GM23248 (cell line): Measurements from ENCODE around the gene KCNMA1. TPM values are rescaled to one million over a fixed set of nuclear protein-coding genes. Genes with fewer than 3 reads are reported as not detected.

Experiments
- DNase-seq: peaks from one replicate; pipeline ENCODE4 v3.0.0-alpha.2; 2015
- H2AFZ ChIP-seq: fragments of 200-600 bp; sonication (generic); 2 replicates; pipeline ENCODE4 v1.6.1; 2016; ENCODE audit warnings: antibody characterized with exemption
- H3F3A ChIP-seq: fragments of 200-600 bp; sonication (generic); 2 replicates; pipeline ENCODE4 v1.6.1; 2016; ENCODE audit warnings: mild to moderate bottlenecking, antibody characterized with exemption, mixed run types; ENCODE audit not compliant: insufficient read depth
- H3K27ac ChIP-seq: fragments of 200-600 bp; sonication (generic); 2 replicates; pipeline ENCODE4 v1.5.1; 2016; ENCODE audit warnings: mild to moderate bottlenecking
- H3K27me3 ChIP-seq: fragments of 200-600 bp; sonication (generic); replicated peaks from 2 replicates; pipeline ENCODE4 v1.6.1; 2016; ENCODE audit warnings: mild to moderate bottlenecking; ENCODE audit not compliant: insufficient read depth
- H3K36me3 ChIP-seq: fragments of 200-600 bp; sonication (generic); 2 replicates; pipeline ENCODE4 v1.6.1; 2016; ENCODE audit warnings: low read depth, mild to moderate bottlenecking
- H3K4me1 ChIP-seq: fragments of 200-600 bp; sonication (generic); 2 replicates; pipeline ENCODE4 v1.6.1; 2016; ENCODE audit warnings: mild to moderate bottlenecking; ENCODE audit not compliant: insufficient read depth
- H3K4me2 ChIP-seq: fragments of 200-600 bp; sonication (generic); one replicate; pipeline ENCODE4 v1.6.1; 2016; ENCODE audit warnings: mild to moderate bottlenecking; ENCODE audit not compliant: unreplicated experiment
- H3K4me3 ChIP-seq: fragments of 200-600 bp; sonication (generic); 2 replicates; pipeline ENCODE4 v1.5.1; 2016; ENCODE audit warnings: mild to moderate bottlenecking
- H3K79me2 ChIP-seq: fragments of 200-600 bp; sonication (generic); 2 replicates; pipeline ENCODE4 v1.6.1; 2016; ENCODE audit warnings: mild to moderate bottlenecking; ENCODE audit not compliant: insufficient read depth
- H3K9ac ChIP-seq: fragments of 200-600 bp; sonication (generic); 2 replicates; pipeline ENCODE4 v1.6.1; 2016; ENCODE audit warnings: mild to moderate bottlenecking
- H3K9me2 ChIP-seq: fragments of 200-600 bp; sonication (generic); 2 replicates; pipeline ENCODE4 v1.6.1; 2016; ENCODE audit warnings: mixed run types, mild to moderate bottlenecking, moderate library complexity; ENCODE audit not compliant: insufficient read depth
- H3K9me3 ChIP-seq: fragments of 200-600 bp; sonication (generic); one replicate; pipeline ENCODE4 v1.6.1; 2017; ENCODE audit warnings: low read depth
- H4K20me1 ChIP-seq: fragments of 200-600 bp; sonication (generic); 2 replicates; pipeline ENCODE4 v1.6.0; 2016; ENCODE audit not compliant: insufficient read depth
- EZH2 ChIP-seq: fragments of 200-600 bp; sonication (generic); IDR thresholded peaks from 2 replicates; pipeline ENCODE4 v1.6.1; 2018; ENCODE audit warnings: antibody characterized with exemption, mild to moderate bottlenecking; ENCODE audit not compliant: insufficient read depth, poor library complexity, severe bottlenecking
- EZH2phosphoT487 ChIP-seq: fragments of 200-600 bp; sonication (generic); IDR thresholded peaks from 2 replicates; pipeline ENCODE4 v1.6.1; 2018; ENCODE audit warnings: antibody characterized with exemption, moderate library complexity, mild to moderate bottlenecking, low read depth; ENCODE audit not compliant: insufficient read depth
- WGBS, 2 experiments: methylation state at CpG; one replicate each; pipeline ENCODE4 v1.1.6; 2015 to 2017; ENCODE audit warnings: low lambda C conversion rate in 2 of 2, low coverage in 1 of 2; ENCODE audit errors: missing lambda C conversion rate in 2 of 2; 5-methylcytosine and 5-hydroxymethylcytosine counted together
- in situ Hi-C: fragments of 300-500 bp; cut with MboI; formaldehyde crosslinking; loops from 2 replicates; pipeline ENCODE4 v1.15.0; 2020
- polyA plus RNA-seq: library from polyadenylated mRNA; unstranded; fragments of >200 nt; fragmentation: Nextera tagmentation; extraction: Ambion mirVana; gene quantifications from 2 replicates; pipeline ENCODE4 v1.2.1, GENCODE V29; 2016
- total RNA-seq: library from RNA; depleted of rRNA; stranded (reverse); fragments of >200 nt; shearing (Covaris generic); gene quantifications from 2 replicates; pipeline ENCODE4 v1.2.3, GENCODE V29; 2014

KCNMA1 gene
- total and polyA plus RNA-seq, 2 experiments from 2014 or later, result 14.2 to 25.1 TPM

- H3K9me2 ChIP-seq, result no peaks in the 10 kb centered on the region
- WGBS, 2 experiments, result 98 to 100% methylated on average over 1 of the region's 1 CpG
- H3K9ac ChIP-seq, result no peak overlapping the region
Observed at GRCh38 chr10:77541247-77541646, 96.4 kb downstream of the KCNMA1 start.

GRCh38 chr10:77539147-77539935 lies 98.3 kb downstream of the KCNMA1 start:
- WGBS, 2 experiments, result 80 to 83% methylated on average over 7 of the region's 7 CpGs
- peaks cover 13% of the 10 kb centered on the region for H3K4me1 ChIP-seq
- H3K9me2 ChIP-seq, result no peaks in the 10 kb centered on the region
- H3K9ac ChIP-seq, result no peak overlapping the region
- DNase-seq, result no peak
- in situ Hi-C loops, result no loop called here
- H3K27me3 ChIP-seq, result no peaks in the 10 kb centered on the region
- no peaks in the 10 kb centered on the region; the same call in 1 of the 2 replicates for H4K20me1 ChIP-seq
- H3K36me3 ChIP-seq, result no peaks in the 10 kb centered on the region
- no peak overlapping the region for H3K4me2 ChIP-seq
- H3K27ac ChIP-seq, result no peak overlapping the region
- TF ChIP-seq EZH2 (no peak), EZH2phosphoT487 (no peak)
- H3K9me3 ChIP-seq, result no peaks in the 10 kb centered on the region
- H3K4me3 ChIP-seq, result no peak overlapping the region
- H3F3A ChIP-seq, result no peaks in the 10 kb centered on the region
- H3K79me2 ChIP-seq, result peaks cover 10% of the 10 kb centered on the region
- no peak overlapping the region for H2AFZ ChIP-seq

More at GRCh38 chr10:77541247-77541646, 96.4 kb downstream of the KCNMA1 start:
- no peak for DNase-seq
- H3K79me2 ChIP-seq, result peaks cover 6% of the 10 kb centered on the region; the same call in 1 of the 2 replicates
- in situ Hi-C loops, result no loop called here
- TF ChIP-seq EZH2phosphoT487 (no peak), EZH2 (no peak)
- H3K4me2 ChIP-seq, result no peak overlapping the region
- no peaks in the 10 kb centered on the region for H3F3A ChIP-seq
- H4K20me1 ChIP-seq, result no peaks in the 10 kb centered on the region; the same call in 1 of the 2 replicates
- no peaks in the 10 kb centered on the region for H3K36me3 ChIP-seq
- no peak overlapping the region for H3K27ac ChIP-seq
- H2AFZ ChIP-seq, result no peak overlapping the region
- H3K4me1 ChIP-seq, result peaks cover 12% of the 10 kb centered on the region
- no peak overlapping the region for H3K4me3 ChIP-seq
- no peaks in the 10 kb centered on the region for H3K27me3 ChIP-seq
- H3K9me3 ChIP-seq, result no peaks in the 10 kb centered on the region

GRCh38 chr10:77537720-77538373 lies 99.8 kb downstream of the KCNMA1 start:
- H3K4me2 ChIP-seq, result no peak overlapping the region
- H3K79me2 ChIP-seq, result peaks cover 10% of the 10 kb centered on the region
- in situ Hi-C loops, result no loop called here
- H2AFZ ChIP-seq, result peak overlapping the region; percentile 2; the same call in 1 of the 2 replicates
- H3K27ac ChIP-seq, result no peak overlapping the region
- H3K36me3 ChIP-seq, result no peaks in the 10 kb centered on the region
- no peak for TF ChIP-seq EZH2
- no peak for TF ChIP-seq EZH2phosphoT487
- peak; percentile 30 for DNase-seq
- WGBS, 2 experiments, result 41 to 45% methylated on average over 12 to 13 of the region's 13 CpGs
- peaks cover 2% of the 10 kb centered on the region; the same call in 1 of the 2 replicates for H3F3A ChIP-seq
- no peaks in the 10 kb centered on the region for H3K9me2 ChIP-seq
- H3K9me3 ChIP-seq, result no peaks in the 10 kb centered on the region
- no peak overlapping the region for H3K9ac ChIP-seq
- no peaks in the 10 kb centered on the region for H3K27me3 ChIP-seq
- H3K4me3 ChIP-seq, result no peak overlapping the region
- H4K20me1 ChIP-seq, result no peaks in the 10 kb centered on the region
- H3K4me1 ChIP-seq, result peaks cover 26% of the 10 kb centered on the region

GRCh38 chr10:77537071-77537470 lies 100.5 kb downstream of the KCNMA1 start:
- in situ Hi-C loops, result no loop called here
- DNase-seq, result no peak
- whole genome bisulfite sequencing, 2 experiments, result 58 to 78% methylated on average over 2 of the region's 2 CpGs

More at GRCh38 chr10:77537071-77537470, 100.5 kb downstream of the KCNMA1 start:
- Histone ChIP-seq H3K79me2 (peaks cover 10% of the 10 kb centered on the region), H3K4me1 (peaks cover 34% of the 10 kb centered on the region), H3F3A (peaks cover 10% of the 10 kb centered on the region), H2AFZ (peak overlapping the region; percentile 2; the same call in 1 of the 2 replicates), H3K36me3 (no peaks in the 10 kb centered on the region), H3K4me3 (no peak overlapping the region), H3K9ac (no peak overlapping the region), H3K27ac (no peak overlapping the region), H4K20me1 (no peaks in the 10 kb centered on the region), H3K9me2 (no peaks in the 10 kb centered on the region), H3K27me3 (no peaks in the 10 kb centered on the region), H3K9me3 (no peaks in the 10 kb centered on the region), H3K4me2 (no peak overlapping the region)
- TF ChIP-seq EZH2 (no peak), EZH2phosphoT487 (no peak)
